Activated CD4-positive, alpha-beta T cell treated with anti-CD3 and anti-CD28 coated beads, Interleukin-2, Interleukin-4, amounts not matched to agents 100 ng/mL and 50 ng/mL, durations not matched to agents 16 hours and 8 hours (primary cell): Measurements from ENCODE around the gene SRRM2.
A peak's percentile ranks its signal among the peaks of the same experiment; 100 is the strongest.

Source experiments
- DNase-seq: peaks from one replicate; pipeline ENCODE4 v3.0.0-alpha.2; 2020; ENCODE audit warnings: low spot score

SRRM2 gene

DNA sequence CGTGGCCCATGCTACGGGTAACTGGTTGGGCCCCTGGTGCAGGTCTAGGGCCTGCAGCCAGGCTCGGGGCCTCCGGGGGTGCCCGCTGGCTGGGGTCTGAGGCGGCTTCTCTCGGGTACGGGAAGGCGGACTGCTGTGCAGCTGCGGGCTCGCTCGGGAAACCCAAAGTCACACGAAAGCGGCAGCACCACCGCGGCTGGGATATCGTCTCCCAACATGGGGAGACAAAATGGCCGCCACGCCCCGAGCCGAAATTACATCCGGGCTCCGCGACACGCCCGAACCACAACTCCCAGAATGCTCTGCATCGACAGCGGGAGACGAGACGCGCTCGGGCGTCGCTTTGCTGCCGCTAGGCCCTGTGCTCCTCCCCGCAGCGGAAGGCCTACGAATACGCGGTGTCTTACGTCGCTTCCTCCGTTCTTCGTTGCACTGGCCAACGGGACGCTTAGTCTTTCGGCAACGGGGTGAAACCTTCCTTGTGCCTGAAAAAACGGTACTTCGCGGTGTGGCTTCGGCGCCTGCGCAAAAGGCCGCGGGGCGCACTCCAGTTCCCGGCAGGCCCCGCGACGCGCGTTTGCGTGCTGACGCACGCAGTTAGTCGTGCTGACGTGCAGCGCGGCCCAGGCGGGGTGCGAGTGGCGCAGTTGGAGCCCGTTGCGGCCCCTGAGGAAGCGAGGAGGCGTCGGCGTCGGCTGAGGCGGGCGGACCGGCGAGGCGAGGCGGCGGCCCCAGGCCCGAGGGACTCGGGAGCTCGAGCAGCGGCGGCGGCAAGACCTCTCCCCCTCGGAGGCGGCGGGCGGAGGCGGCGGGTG, at the start of gene SRRM2:
Gene SRRM2, plus strand, starts transcription at position 604 of the 815 bp plus-strand sequence. CDS start 3,727 bp downstream, outside the sequence.
- peak; percentile 96 for DNase-seq

DNA sequence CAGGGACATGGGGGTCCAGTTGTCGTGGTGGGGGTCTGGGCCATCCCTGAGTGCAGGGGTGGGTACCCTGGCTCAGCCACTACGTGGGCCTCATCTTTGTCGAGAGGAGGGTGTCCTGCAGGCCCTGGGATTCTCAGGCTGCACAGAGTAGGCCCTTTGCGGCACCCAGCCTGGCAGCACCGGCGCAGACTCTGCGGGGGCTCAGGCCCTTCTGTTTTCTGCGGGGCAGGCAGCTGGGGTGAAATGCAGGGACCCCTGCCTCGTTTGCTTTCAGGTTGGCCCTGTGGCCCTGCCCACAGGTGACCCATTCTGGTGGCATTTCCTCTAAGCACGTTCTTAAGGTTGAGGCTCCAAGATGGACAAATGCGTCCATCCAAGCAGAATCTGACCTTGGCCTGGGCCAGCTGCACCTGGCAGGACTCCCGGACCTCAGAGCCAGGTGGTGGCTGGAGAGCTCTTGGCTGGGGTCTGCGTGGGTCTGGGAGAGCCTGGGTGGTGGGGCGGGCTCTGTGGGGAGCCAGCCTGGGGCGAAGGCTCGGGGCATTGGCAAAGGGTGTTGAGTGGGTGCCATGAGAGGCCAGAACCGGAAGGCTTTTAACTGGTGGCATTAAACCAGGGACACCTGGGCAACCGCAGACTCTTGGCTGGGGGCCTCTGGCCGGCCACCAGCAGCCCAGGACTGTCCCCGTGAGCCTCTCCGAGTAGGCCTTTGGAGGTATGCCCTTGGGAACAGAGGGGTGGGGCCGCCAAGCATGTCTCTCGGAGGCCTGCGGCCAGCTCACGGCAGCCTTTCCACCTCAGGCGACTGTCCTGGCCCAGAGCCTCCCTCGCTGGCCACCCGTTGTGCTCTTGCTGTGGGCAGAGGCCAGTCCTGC, 49.3 kb upstream of the SRRM2 start:
- no peak for DNase-seq

DNA sequence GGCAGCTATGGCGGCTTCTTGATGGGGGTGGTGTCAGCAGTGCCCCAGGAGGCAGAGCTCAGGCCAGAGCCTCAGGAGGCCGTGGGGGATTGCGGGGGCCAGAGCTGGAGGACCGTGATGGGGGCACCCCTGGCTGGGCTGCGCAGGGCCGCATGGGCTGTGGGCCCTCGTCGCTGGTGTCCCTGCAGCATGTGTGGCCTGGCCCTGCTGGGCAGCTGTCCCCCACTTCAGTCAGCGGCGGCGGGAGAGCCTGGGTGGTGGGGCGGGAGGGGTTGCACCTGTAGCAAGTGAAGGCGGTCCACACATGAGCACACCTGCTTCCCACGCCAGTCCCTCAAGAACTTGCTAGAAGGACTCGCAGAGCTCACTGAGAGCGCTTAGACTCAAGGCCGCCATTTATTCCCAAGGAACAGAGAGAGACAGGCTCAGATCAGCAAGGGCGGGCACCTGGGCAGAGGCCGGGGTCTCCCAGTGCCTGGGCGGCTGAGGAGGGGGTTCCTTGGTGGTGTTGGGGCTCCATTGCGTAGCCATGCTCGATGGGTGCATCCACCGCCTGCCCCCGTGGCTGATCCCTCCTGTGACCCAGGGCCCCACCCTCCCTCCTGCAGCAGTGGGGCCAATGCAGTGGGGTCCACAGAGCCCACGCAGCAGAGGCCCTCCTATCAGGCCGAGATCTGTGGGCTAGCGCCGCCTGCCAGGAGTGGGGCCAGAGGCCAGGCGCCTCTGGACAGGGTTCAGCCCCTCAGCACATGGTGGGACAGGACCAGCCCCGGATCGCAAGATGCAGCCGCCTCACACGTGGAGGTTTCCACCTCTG, 48.1 kb upstream of the SRRM2 start:
- no peak for DNase-seq

DNA sequence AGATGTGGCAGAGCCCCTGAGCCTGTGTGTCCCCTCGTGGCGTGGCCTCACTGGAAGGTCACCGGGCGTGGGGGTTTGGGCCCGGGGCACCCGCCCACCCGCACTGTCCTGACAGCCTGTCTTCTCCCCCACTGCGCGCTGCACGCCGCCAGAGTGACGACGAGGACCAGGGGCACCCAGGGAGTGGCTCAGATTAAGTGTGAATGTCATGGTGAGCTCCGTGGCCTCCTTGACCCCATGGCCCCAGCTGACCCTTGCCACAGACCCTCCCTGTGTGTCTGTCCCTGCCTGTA, 47.5 kb upstream of the SRRM2 start:
- no peak for DNase-seq

- no peak for DNase-seq
Observed at GRCh38 chr16:2705351-2705750, 47.1 kb upstream of the SRRM2 start.

- no peak for DNase-seq
Observed at GRCh38 chr16:2706085-2706484, 46.4 kb upstream of the SRRM2 start.

DNA sequence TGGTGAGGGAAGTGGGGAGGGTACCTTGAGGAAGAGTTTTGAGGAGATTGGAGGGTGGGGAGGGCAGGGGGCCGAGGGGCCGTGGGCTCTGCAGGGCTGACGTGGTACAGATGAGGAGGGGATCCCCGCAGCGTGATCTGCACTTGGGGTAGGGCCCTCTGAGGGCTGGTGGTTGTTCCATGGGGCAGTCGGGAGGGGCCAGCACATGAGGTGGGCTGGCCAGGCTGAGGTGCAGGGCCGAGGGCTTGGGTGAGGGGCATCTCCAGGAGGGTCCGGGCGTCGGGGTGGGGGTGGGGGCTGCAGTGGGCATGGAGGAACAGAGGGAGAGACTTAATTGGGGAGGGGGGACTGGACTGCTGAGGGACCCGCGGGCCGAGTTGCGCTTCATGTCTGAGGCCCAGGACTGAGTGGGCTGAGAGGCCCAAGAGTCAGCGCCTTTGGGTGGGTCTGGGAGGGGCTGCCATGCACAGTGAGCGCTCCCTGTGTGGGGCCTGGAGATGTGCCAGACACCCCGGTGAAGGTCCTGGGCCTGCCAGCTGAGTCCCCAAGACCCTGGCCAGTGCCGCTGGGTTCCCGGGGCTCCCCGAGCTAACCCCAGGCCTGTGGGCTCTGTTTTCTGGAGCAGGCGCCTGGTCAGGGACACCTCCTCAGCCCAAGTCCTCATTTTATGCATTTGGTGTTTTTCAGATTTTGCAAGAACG, 45.7 kb upstream of the SRRM2 start:
- DNase-seq, result no peak

DNA sequence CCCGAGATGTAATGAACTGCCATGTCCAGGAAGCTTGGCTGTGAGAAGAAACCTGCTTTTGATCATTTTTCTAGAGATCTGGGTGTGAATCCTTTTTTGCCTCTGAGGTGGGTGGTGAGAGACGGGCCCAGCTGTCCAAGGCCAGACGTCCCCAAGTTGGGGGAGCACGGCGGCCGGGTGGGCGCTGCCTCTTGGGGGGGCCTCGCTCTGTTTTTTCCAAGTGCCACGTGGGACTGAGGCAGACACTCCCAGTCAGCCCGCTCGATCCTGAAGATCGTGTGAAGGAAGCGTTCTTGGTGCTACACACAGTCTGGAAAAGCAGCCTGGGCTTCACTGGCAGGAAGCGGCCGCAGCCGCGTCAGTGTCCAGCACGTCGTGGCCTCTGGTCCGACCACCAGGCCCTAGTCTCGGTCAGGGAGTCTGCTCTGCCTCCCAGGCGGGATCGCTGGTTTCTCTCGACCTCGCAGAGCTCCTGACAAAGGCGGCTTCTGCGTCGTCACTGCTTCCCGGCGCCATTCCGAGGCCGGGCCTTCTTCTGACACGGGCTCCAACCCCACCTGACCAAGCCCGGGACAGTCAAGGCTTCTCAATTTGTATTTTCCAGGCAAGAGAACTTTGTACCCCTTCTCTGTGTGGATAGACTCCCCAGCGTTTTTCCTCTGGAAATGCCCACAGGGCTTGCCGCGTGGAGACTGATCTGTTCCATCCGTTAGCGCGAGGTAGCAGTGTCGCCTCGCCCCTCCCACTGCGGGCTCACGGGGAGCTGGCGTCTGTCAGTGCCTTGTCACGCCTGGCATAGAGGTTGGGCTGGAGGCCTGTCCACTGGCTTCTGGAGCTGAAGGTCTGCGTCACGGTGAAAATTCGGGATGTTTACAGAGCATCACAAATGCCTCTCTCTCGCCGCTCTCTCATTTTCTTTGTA, 44.8 kb upstream of the SRRM2 start:
- no peak for DNase-seq

DNA sequence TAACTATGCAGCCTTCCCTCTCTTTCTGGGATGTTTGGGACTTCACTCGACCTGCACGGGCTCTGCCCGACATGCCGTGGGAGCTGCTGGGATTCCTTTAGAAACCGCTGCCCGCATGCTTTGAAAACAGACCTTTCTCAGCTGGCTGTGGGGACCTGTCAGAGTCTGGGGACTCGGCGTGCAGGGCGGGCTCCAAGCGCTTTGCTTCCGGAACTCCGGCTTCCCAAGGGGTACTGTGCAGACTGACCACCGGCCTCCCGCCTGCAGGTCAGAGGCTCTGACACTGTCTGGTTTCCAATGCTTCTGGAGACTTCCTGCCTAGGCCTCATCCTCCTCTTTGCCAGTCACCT, 44.2 kb upstream of the SRRM2 start:
- DNase-seq, result no peak

GRCh38 chr16:2708955-2709587, 43.4 kb upstream of the SRRM2 start:
- no peak for DNase-seq

- DNase-seq, result no peak
Observed at GRCh38 chr16:2709588-2709984, 42.9 kb upstream of the SRRM2 start.

DNA sequence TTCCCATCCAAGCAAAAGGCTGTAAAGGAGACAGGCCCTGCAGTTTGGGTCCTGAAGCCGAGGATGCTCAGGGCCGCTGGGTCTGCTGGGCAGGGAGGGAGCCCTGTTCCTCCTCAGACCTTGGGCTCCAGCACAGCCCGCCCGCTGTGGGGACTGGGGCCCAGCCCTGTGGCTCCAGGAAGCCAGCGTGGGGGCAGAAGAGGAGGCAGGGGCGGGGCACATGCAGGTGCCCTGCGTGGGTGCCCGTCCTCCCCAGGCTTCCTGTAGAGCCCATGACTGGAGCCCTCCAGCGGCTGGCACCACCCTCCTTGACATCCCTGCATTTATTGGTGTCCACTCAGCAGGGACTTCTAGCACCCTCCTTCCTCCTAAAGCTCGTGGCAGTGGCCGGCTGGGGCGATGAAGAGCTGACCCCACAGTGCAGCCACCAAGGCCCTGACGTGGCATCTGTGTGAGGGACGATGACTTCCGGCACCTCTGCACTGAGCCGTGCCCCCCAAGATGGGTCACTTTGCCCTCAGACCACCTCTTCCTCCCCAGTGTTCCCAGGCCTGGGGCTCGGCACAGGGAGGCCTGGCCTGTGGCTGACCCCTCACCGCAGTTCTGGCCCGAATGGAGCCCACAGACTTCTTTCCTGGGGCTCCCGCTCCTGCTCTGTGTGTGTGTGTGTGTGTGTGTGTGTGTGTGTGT, 42.3 kb upstream of the SRRM2 start:
- no peak for DNase-seq

- DNase-seq, result no peak
Observed at GRCh38 chr16:2710711-2711231, 41.7 kb upstream of the SRRM2 start.

DNA sequence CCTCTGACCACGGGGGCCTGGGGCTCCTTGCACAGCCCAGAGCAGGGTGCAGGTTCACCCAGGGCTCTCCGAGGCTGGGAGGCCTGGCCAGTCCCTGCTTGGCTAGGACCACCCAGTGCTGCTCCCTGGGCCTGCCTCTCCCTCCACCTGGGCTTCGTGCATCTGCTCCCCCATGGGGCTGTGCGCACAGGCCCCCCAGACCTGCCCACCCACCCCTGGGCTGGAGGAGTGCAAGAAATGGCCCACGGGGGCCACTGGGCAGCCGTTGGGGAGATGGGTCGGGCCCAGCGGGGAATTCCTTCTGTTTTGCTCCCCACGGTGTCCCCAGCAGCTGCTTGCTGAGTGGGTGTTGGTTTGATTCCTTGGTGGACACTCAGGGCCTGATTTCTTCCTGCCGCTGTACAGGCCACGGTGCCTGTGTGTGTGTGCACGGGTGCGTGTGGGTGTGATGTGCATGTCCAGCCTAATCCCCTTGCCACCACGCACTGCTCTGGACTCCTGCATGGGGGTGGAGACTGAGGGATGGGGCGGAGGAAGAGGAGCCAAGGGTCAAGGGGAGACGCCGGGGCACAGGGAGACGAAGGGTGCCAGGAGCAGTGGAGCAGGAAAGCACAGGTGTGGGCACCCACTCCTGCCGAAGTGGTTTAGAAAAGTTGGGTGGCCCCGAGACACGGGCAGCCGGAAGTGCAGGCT, 40.9 kb upstream of the SRRM2 start:
- no peak for DNase-seq

DNA sequence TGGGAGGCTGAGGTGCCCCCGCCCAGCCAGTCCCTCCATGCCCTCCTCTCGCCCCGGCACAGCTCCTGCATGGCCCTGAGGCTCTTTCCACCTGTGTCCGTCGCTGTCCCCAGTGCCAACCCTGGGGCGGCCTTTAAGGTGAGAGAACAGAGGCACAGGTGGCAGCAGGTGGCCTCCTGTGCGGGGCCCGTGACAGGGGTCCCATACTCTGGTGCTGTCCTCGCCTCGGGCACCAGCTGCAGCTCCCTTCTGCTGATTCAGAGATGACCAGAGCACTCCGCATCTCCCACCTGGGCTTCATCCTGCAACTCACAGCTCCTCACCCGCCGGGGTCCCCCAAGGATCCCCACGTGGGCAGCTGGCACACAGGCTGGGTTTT, 40.4 kb upstream of the SRRM2 start:
- no peak for DNase-seq

DNA sequence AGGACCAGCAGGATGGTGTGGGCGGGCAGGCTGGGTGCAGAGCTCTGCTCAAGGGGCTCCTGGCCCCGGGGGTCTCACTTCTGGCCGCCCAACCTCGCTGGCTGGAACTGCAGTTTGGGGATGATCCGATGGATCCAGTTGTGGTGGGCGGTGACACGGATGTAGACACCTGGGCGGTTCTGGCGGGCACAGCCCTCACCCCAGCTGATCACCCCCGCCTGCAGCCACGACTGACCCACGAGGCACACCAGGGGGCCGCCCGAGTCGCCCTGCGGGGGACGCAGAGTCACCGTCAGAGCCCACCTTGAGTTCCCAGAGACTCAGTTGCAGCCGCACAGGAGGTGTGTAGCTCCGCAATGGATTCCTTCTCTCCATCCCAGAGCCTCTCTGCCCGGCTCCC, 39.9 kb upstream of the SRRM2 start:
- no peak for DNase-seq

DNA sequence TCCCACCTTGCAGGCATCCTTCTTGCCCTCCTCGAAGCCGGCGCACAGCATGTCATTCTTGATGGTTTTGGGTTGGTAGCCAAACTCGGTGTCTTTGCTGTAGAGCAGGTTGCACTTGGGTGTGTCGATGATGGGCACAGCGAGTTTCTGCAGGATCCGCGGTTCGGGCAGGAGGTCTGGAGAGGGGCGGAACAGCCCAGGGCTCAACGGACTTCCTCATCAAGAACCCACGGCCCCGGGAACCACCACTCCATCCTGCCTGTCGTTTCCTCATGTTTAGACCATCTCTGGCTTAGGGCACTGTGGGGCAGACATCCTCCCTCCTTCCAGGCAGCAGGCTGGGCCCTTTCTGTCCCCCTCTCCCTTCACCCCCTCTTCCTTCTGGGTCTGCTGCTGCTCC, 38.9 kb upstream of the SRRM2 start:
- no peak for DNase-seq

DNA sequence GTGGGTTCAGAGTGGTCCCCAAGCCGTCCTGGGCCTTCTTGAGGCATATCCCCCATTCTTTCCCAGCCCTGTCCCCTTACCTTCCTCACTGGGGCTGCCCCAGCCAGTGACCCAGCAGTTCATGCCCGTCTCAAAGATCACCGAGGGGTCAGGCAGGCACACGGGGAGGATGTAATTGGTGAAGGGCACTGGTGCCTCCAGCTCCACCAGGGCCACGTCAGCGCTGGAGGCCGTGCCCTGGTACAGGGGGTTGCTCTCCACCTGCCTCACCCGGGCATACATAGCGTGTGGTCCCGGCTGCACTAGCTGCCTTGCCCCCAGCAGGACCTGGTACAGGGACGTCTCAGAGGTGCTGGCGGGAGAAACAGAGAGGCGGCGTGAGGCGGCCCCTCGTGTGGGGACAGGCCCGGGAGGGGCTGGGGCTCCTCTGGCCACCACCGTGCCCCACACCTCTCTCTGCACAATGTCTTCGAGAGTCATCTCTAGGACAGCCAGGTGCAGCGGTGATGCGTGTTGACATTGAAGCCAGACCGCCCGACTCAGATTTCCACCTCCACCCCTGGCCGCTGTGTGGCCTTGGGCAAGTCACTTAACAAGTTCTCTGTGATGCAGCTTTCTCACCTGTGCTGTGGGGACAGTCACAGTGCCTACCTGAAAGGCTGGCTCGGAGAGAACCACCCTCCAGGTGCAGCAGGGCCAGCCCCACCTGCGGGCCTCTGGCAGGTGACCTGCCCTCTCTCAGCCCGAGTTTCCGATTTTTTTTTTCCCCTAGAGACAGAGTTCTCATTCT, 38.3 kb upstream of the SRRM2 start:
- DNase-seq, result no peak
